Esophagus mucosa (tissue), 1 donor: ENCODE results near the gene RAB9A. TPM values are rescaled to one million over a fixed set of nuclear protein-coding genes. Genes with fewer than 3 reads are reported as not detected.
"Not testable (repeated sequence)": the region's sequence is repeated elsewhere in the genome, so short reads cannot be mapped to it uniquely, and the experiment has no call there.

ENCODE experiments used
- ATAC-seq: fragments of 200-7000 bp; cut with Tn5 transposase; one replicate; pipeline ENCODE4 v1.9.1; 2020
- total RNA-seq: library from RNA; stranded (reverse); gene quantifications from one replicate; pipeline ENCODE4 v1.2.4, GENCODE V29; 2023
- donor health status: DM: yes; HTN: yes; CAD: no.

Gene RAB9A
- total RNA-seq, 1 donor from 2014 or later, result 21.3 TPM

DNA sequence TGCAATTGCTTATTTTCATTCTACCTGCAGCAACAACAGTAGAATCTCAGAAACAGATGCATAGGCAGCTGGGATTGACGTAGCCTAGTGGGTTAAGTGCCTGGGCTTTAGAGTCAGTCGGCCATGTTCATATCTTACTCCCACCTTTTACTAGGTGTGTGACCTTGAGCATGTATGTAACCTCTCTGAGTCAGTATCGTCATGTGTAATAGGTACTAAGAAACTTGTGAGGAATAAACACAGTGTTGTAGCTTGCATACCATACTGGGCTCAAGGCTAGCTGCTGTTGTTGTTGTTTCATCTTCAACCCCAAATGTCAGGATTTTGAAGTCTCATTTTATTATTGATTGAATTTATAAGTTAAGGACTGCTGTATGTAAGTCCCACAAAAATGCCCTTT is 14.2 kb downstream of the RAB9A start:
- no peak for ATAC-seq

DNA sequence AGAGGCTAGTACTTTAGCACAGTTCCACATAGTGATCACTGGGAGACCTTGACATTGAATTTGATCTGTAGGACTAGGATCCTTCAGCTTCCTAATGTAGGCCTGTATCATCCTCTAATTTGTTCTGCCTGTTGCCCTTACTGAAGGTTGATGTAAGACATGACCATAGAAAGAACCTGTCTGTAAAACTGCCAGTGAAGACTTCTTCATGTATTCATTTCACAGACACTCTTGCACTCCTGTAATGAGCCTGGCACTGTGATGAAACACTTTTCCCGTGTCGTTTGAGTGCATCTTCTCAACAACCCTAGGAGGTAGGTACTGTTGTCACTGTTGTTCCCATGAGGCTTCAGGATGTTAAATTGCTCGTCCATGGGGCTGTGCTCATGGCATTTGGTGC is 14.7 kb downstream of the RAB9A start:
- no peak for ATAC-seq

DNA sequence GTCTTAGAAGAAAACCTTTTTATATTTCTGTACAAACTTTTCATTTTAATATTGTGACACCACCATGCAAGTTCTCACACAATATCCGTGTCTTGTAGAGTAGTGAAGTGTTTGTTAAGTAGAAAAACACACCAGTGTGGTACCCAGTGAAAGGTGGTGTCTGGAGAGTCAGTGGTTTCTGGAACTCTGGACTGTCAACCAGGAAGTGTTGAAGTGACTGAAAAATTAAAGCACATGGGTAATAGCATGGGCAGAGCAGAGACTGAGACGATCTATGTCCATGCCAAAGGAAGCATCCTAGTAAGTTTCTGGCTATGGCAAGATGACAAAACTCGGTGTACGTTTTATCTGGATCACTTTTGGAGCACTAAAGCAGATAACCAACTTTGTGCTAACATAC is 22.2 kb downstream of the RAB9A start:
- ATAC-seq, result no peak

DNA sequence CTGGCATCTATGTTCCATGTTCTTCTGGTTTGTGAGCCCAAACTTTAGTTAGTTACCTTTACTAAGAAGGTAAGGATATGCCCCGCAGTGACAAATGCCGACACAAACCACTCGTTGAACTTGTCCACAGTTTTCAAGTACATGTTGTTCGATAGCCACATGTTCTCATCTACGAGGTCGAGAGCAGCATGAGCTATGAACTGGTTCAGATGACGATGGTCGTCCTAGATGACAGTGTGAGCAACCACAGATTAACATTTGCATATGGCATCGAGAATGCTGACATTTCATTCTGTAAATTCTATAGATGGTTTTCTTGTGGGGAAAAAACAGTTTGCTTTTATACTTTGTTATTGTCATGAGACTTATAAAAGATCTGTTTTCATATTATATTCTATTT is 27.5 kb downstream of the RAB9A start:
- ATAC-seq, result no peak

DNA sequence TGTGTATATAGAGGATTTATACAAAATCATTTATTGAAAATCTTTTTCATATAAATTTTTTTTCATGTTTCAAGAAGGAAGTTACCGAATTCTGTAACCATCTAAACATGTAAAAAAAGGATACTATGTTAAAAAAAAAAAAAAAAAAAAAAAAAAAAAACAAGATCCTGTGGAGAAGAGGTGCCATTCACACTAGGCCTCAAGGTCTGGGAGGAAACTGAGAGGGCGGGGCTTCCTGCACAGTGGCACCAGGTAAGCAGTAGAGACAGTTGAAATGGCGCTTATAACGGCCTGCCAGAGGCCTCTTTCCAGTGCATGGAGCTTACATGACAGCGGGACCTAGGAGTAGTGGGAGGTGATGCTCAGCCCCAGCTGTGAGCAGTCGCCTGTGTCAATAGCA is 28.0 kb downstream of the RAB9A start:
- ATAC-seq, result no peak

DNA sequence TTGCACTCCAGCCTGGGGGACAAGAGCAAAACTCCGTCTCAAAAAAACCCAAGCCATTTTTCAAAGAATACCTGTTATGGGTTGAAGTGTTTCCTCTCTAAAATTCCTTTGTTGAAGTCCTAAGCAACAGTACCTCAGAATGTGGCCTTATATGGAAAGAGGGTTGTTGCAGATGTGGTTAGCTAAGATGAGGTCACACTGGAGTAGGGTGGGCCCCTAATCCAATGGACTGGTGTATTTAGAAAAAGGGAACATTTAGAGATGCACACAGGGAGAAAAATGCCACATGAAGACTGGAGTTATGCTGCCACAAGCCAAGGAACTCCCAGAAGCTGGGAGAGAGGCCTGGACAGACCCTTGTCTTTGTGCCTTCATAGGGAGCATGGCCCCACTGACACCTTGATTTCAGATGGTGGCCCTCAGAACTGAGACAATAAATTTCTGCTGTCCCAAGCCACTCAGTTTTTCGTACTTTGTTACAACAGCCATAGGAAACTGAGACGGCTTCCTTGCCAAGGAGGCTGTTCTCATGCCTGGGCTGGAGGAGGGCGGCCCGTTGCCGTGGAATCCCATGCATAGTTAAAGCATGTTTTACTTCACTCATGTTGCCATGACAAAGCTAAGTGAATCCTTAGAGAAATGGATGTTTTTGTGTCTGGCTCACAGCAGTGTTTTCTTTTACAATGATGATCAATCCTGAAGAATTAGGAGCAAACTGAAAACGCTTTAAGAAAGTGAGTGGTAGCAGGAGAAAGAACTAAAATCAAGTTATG is 29.0 kb downstream of the RAB9A start:
- ATAC-seq, result no peak

DNA sequence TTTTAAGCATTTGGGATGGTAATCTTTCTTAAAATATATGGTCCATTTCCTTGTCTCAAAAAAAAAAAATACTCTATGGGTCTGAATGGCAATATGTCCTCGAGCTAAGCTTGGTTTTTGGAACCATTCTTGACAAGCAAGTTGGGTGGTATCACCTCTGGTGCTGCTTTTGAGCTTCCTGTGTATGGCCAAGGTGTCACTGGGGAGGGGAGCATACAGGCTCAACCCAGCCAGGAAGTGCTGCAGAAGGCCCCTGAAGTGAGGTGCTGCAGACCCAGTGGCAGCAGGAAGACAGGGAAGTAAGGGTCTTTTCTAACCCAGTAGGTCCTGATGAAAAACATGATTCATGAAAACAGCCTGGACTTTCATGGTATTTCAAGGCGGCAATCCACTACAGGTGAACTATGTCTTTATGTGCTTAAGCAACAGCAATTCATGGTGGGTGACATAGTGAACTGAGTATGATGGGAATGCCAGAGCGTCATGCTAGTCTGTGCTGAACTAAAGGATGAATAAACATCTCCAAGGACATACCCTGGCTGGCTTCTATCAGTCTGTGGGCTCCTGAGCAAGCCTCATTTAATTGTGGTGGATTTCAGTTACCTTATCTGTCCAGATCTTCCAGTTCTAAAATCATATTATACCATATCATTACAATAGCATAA is 30.4 kb downstream of the RAB9A start:
- no peak for ATAC-seq

DNA sequence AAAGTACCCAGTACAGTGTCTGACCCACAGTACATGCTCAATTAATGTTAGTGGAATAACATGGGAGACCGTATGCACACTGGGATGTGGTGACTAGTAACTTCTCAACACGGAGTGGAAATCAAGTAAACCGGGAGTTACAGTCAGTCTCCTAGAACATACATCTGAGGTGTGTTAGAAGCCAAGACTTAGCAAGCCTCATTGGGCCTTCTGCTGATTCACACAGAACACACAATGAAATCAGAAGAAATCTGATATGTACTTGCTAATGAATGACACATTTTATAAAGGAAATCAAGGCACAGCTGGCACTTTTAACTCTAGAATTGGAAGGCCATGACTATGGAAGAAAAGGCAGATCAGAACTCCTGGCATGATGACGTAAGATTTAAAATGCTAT is 32.4 kb downstream of the RAB9A start:
- ATAC-seq, result peak; percentile 15

DNA sequence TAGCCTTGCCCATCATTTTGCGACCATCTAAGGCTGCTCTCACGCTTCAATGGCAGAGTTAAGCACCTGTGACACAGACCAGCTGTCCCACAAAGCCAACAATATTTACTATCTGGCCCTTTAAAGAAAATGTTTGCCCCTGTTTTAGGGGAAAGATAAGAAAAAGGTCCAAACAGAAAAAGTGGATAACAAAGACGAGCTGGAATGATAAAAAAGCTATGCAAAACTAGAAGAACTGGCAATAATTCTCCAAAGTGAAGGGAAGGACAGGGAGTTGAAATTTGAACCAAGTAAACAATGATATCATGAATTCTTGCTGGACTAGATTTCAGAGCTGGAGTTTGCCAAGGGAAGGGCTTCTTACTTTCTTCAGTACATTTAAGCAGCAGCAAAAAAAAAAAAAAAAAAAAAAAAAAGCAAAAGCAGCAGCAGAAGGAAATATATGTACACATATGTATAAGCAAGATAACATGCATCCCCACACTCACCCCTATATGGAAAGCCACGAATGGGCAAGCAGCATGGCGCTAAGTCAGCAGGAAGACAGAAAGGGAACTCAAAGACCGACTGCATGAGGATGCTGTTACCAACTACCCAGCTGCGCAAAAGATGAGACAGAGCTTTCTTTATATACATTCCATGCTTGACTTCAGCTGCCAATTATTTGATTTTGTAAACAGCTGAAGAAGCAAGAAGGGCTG is 33.0 kb downstream of the RAB9A start:
- ATAC-seq, result no peak

DNA sequence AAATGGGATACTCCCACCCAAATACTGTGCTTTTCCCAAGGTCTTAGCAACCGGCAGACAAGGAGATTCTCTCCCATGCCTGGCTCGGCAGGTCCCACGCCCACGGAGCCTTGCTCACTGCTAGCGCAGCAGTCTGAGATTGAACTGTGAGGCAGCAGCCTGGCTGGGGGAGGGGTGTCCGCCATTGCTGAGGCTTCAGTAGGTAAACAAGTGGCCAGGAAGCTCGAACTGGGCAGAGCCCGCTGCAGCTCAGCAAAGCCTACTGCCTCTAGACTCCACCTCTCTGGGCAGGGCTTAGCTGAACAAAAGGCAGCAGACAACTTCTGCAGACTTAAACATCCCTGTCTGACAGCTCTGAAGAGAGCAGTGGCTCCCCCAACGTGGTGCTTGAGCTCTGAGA is 36.0 kb downstream of the RAB9A start:
- ATAC-seq, result not testable (repeated sequence)

DNA sequence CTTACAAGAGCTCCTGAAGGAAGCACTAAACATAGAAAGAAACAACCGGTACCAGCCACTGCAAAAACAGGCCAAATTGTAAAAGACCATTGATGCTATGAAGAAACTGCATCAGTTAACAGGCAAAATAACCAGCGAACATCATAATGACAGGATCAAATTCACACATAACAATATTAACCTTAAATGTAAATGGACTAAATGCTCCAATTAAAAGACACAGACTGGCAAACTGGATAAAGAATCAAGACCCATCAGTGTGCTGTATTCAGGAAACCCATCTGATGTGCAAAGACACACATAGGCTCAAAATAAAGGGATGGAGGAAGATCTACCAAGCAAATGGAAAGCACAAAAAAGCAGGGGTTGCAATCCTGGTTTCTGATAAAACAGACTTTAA is 37.7 kb downstream of the RAB9A start:
- not testable (repeated sequence) for ATAC-seq

DNA sequence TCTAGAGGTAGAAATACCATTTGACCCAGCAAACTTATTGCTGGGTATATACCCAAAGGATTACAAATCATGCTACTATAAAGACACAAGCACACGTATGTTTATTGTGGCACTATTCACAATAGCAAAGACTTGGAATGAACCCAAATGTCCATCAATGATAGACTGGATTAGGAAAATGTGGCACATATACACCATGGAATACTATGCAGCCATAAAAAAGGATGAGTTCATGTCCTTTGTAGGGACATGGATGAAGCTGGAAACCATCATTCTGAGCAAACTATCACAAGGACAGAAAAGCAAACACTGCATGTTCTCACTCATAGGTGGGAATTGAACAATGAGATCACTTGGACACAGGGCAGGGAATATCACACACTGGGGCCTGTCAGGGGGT is 41.6 kb downstream of the RAB9A start:
- not testable (repeated sequence) for ATAC-seq

DNA sequence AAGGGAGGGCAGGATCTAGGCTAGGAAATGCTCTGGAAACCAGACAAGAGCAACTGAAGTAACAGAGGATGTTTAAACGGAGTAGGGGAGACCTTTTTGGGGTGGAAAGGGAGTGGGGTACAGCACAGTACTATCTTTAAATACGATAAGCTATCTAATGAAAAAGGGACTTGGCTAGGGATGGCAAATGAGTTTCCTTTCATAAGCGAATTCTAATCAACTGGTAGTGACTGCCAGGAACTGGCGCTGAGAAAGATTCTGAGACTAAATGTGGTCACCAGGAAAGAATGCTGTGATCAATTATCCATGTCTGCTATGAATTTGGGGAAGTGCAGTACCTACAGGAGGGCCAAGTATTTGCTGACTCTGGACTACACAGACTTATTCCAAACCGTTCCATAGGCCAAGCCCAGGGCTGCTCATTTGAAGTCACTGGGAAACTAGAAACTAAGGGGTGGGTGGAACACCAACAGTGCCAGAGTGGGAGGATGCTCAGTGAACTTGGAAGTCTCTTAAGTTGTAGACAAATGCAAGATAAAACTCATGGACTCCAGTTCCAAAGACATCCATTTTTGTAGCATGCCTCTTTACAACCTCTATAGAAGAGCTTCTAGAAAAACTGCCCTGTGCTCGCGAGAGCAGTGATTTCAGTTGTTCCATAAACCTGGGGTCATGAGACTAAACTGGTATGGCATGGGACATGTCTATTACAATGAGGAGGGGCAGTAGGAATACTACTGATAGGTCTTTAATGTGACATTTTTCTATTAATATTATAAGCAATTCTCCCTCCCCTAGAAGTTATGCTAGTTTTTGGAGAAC is 43.5 kb downstream of the RAB9A start:
- no peak for ATAC-seq

DNA sequence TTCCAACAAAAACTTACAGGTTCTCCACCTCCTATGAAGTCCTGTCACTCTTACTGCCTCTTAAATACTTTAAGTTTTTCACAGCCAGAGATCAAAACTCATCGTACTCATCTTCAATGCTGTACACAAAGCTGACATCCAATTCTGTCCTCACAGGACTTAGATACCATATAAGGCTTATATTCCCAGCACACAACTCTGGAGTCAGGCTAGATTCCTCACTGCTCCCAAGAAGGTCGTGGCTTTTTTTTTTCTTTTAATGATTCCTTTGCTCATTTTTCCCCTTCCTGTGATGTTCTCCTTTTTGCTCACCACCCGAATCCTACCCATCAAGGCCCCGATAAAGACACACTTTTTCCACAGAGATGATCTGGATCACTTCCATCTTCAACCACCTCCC is 44.6 kb downstream of the RAB9A start:
- ATAC-seq, result no peak

DNA sequence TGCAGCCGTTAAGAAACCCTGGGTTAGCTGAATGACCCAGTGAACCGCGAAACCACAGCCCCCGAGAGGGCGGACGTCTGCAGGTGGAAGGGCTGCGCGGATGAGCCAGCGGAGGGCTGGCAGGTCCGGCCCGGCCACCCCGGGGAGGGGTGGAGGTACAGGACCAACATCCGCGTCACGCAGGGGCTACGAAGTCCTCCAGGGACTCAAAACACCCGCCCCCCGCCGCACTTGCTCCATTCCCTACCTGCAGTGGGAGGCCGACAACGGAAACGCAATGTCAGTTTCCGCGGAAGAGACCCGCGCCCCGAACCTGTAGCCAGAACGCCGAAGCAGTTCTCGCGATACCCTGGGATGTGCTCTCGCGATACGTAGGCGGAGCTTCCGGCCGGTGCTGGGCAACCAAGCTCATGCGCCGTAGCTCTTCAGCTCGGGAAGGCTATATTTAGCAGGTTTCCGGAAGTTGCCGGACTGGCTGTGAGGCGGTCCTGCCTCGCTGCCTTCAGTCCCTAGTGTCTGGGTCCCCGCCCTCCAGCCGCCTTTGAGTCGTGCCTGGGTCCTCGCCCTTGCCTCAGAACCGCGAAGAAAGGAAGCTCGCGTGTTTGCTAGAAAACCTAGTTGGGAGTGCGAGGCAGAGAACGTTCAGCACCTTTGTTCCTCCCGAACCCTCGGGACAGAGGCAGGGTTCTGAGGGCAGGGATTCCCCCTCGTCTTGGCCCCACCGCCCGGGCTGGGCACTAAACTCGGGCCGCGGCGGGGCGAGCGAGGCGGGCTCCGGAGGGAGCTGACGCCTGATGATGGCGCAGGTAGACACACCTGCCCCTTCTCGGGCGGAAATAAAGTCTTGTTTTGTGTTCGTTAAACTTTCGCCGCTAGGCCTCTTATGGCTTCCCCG is 45.6 kb downstream of the RAB9A start, which contains the start of the genes OFD1 and TRAPPC2:
OFD1 (plus strand) TSS at position 471 of the 895 bp plus-strand sequence; CDS start at position 795, 324 bp downstream.
TRAPPC2 (minus strand) TSS at position 343 of the 895 bp plus-strand sequence. CDS start 14,657 bp downstream, outside the sequence.
- peak; percentile 100 for ATAC-seq

DNA sequence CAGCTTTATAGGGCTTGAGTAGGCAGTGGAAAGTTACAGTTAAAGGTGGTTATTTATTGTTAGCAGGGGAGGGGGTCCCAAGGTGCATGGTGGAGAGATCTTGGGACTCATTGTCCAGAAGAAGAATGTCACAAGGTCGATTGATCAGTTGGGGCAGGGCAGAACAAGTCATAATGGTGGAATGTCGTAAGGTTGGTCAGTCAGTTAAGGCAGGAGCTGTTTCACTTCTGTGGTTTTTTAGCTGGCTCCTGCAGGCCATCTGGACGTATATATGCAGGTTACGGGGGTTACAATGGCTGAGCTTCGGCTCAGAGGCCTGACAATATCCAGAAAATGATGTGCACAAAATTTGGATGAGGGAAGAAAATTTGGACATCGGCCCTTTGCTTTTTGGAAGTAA is 52.8 kb downstream of the RAB9A start:
- no peak for ATAC-seq

DNA sequence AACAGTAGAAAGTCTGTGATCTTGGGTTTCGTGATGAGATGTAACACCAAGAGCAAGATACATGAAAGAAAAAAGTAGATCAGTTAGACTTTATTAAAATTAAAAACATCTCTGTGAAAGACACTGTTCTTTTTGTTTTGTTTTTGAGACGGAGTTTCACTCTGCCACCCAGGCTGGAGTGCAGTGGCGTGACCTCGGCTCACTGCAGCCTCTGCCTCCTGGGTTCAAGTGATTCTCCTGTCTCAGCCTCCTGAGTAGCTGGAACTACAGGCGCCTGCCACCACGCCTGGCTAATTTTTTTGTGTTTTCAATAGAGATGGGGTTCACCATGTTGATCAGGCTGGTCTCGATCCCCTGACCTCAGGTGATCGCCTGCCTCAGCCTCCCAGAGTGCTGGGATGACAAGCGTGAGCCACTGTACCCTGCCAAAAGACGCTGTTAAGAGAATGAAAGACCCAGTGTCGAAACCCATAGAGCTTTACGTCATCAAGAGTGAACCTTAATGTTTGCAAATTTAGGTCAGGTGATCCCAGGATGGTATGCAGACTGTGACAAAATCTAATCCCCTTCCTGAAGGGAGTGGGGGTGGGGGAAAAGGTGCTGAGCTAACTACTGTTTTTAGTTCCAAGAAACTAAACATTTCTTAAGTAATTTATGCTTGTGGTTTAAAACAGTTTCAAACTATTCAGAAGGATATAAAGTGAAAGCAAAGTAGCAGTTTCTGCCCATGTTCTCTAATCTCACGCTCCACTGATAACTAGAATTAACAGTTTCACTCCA is 53.7 kb downstream of the RAB9A start:
- no peak for ATAC-seq

DNA sequence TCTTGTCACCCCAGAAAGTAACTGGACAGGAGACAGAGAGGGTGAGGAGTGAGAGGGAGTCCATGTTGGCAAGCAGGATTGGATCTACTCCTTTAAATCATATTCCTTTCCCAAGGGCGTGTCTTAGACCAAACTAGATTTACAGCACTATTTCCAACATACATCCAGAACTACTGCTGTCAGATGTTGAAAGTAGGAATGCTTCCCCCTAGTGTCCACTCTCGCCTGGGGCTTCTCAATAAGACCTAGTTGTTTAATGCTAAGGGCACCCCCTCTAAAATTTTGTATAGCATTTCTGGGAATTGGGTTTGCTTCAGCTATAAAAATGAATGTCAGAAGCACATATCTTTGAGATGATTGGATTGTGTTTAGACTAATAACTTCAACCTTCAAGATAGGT is 58.9 kb downstream of the RAB9A start:
- peak; percentile 69 for ATAC-seq

DNA sequence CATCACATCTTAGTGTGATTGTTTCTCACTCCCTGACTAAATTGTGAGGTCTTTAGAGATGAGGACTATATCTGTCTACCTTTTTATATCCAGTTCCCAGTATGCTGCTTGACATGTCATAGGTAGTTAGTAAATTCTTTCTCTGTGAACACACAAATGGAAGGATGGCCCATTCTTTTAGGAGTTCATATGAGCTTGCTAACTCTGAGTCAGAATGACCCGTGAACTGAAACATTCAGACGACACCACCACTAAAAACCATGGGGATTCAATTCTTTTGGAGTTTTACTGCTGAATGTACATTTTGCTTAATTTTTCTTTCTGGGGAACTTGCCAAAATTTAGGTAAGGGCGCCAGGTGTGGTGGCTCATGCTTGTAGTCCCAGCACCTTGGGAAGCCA is 59.6 kb downstream of the RAB9A start:
- ATAC-seq, result no peak

DNA sequence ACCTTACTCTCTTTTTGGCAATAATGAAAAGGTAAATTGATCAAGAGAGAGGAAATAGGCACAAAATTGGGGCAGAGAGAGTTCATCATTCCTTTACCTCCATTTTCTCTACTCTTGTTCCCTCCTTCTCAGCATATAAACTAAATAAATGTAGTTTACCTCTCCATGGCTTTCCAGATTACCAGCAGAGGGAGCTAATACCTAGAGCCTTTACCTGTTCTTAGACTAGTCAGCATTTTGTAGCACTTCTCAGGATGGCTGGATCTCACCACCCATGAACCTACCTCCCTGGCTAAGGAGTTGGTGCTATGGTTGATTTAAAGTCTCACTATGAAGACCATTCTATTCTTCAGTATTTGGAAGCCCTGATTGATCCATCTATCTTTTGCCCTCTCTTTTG is 61.3 kb downstream of the RAB9A start:
- ATAC-seq, result peak; percentile 70

DNA sequence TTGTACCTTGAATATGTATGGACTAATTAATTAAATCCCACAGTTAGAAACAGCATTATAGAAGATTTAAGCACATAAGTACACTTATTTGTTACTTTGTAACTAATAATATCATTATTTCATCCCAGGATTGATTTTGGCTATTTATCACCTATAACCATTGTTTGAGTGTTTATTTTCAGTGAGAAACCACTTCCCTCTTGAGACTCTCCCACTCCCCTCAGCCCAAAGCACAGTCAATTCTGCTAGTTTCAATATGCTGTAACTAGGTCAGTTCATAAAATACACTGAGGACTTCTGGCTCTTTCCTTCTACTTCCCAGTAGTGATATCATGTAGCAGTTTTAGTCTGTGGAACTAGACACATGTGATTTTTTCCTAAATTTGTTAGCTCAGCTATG is 61.9 kb downstream of the RAB9A start:
- no peak for ATAC-seq
